ENCODE data around the gene WIPF2.

GRCh38 chr17:40264458-40265185 is 45.5 kb downstream of the WIPF2 start:
- TF ChIP-seq CTCF (IDR thresholded peaks at IDR 0.05): no peak
- no peak for TF ChIP-seq CBX2 (IDR thresholded peaks at IDR 0.05; ENCODE audit: borderline replicate concordance, low read depth)
- TF ChIP-seq NFE2L2 (conservative IDR thresholded peaks at IDR 0.05; ENCODE audit: low read length): no peak
- no peak for TF ChIP-seq PBX3 (IDR thresholded peaks at IDR 0.05)
- no peak for TF ChIP-seq ELK1 (IDR thresholded peaks at IDR 0.05; ENCODE audit: low read depth, low read length)
- no peak for TF ChIP-seq RAD21 (conservative IDR thresholded peaks at IDR 0.05 in 1 of 2, IDR thresholded peaks at IDR 0.05 in 1 of 2)
- TF ChIP-seq TP53 (CRISPR knock-in tag; IDR thresholded peaks at IDR 0.05): no peak
- TF ChIP-seq MAFK (IDR thresholded peaks at IDR 0.05; ENCODE audit: partially characterized antibody): no peak
- TF ChIP-seq JUN (IDR thresholded peaks at IDR 0.05): no peak
- no peak for TF ChIP-seq CHD2 (IDR thresholded peaks at IDR 0.05; ENCODE audit: low read length, partially characterized antibody)
- TF ChIP-seq BCL3 (IDR thresholded peaks at IDR 0.05): no peak
- TF ChIP-seq KDM1A (IDR thresholded peaks at IDR 0.05; ENCODE audit: low read depth): no peak
- TF ChIP-seq POLR2A (IDR thresholded peaks at IDR 0.05; ENCODE audit: low read length): no peak
